Raji (cell line): ENCODE data around the gene TRABD2B.

ENCODE experiments used
- POLR2A ChIP-seq: IDR thresholded peaks from 2 replicates; pipeline ENCODE4 v1.6.1; 2011; ENCODE audit warnings: low read depth, low read length, control low read depth; ENCODE audit not compliant: insufficient read depth

TRABD2B gene

GRCh38 chr1:47837866-47838561 is 159.2 kb downstream of the TRABD2B start:
- TF ChIP-seq POLR2A = no peak

GRCh38 chr1:47837056-47837830 is 159.9 kb downstream of the TRABD2B start:
- no peak for TF ChIP-seq POLR2A

GRCh38 chr1:47835409-47835808 is 161.8 kb downstream of the TRABD2B start:
- no peak for TF ChIP-seq POLR2A

- no peak for TF ChIP-seq POLR2A
These were observed 162.9 kb downstream of the TRABD2B start for GRCh38 chr1:47834326-47834725.

- TF ChIP-seq POLR2A = no peak
These were observed 166.4 kb downstream of the TRABD2B start for GRCh38 chr1:47830641-47831333.

GRCh38 chr1:47830021-47830420 is 167.2 kb downstream of the TRABD2B start:
- no peak for TF ChIP-seq POLR2A

GRCh38 chr1:47828978-47829377 is 168.2 kb downstream of the TRABD2B start:
- no peak for TF ChIP-seq POLR2A

GRCh38 chr1:47827109-47827508 is 170.1 kb downstream of the TRABD2B start:
- no peak for TF ChIP-seq POLR2A

- TF ChIP-seq POLR2A = no peak
These were observed 172.5 kb downstream of the TRABD2B start for GRCh38 chr1:47824716-47825115.

- TF ChIP-seq POLR2A = no peak
These were observed 172.9 kb downstream of the TRABD2B start for GRCh38 chr1:47824297-47824696.

- no peak for TF ChIP-seq POLR2A
These were observed 174.0 kb downstream of the TRABD2B start for GRCh38 chr1:47823040-47823808.

- TF ChIP-seq POLR2A = no peak
These were observed 175.4 kb downstream of the TRABD2B start for GRCh38 chr1:47821760-47822159.

- no peak for TF ChIP-seq POLR2A
These were observed 177.7 kb downstream of the TRABD2B start for GRCh38 chr1:47819574-47819888.

- no peak for TF ChIP-seq POLR2A
These were observed 178.3 kb downstream of the TRABD2B start for GRCh38 chr1:47818682-47819573.
